Brain microvascular endothelial cell (primary cell): ENCODE data around the gene KIFAP3.
"Not testable (repeated sequence)": the region's sequence is repeated elsewhere in the genome, so short reads cannot be mapped to it uniquely, and the experiment has no call there.

ENCODE experiments used
- DNase-seq: peaks from one replicate; pipeline ENCODE4 v3.0.0-alpha.2; 2020
- H3K27ac ChIP-seq: fragments of 250-450 bp; sonication (Bioruptor Pico); 2 replicates; pipeline ENCODE4 v1.5.1; 2020; ENCODE audit warnings: mild to moderate bottlenecking, moderate library complexity
- H3K27me3 ChIP-seq: fragments of 250-450 bp; sonication (Bioruptor Pico); replicated peaks from 2 replicates; pipeline ENCODE4 v1.5.1; 2020; ENCODE audit warnings: mild to moderate bottlenecking
- H3K36me3 ChIP-seq: fragments of 250-450 bp; sonication (Bioruptor Pico); replicated peaks from 2 replicates; pipeline ENCODE4 v1.5.1; 2020; ENCODE audit warnings: mild to moderate bottlenecking
- H3K4me3 ChIP-seq: 2 replicates; pipeline ENCODE4 v1.5.1; 2011; ENCODE audit warnings: low read depth, mild to moderate bottlenecking, control low read depth, low read length, moderate library complexity
- in situ Hi-C: cut with HindIII; loops from 2 replicates; pipeline ENCODE4 v1.10.0; 2017; ENCODE audit warnings: low sequenced_read_pairs, low pct_ligation_motif_present
- TF ChIP-seq, protein P1 (sequence below): IDR thresholded peaks from 2 replicates; pipeline ENCODE4 v1.5.1; 2011; ENCODE audit warnings: low read depth, mild to moderate bottlenecking, moderate library complexity, low read length, control low read depth, inconsistent platforms; ENCODE audit errors: missing control alignments

The KIFAP3 gene

GRCh38 chr1:170095976-170096748, 21.7 kb upstream of the KIFAP3 start:
- DNase-seq: no peak
- Histone ChIP-seq H3K36me3 (no peaks in the 10 kb centered on the region), H3K27me3 (no peaks in the 10 kb centered on the region), H3K27ac (no peak overlapping the region), H3K4me3 (no peak overlapping the region)
- TF ChIP-seq, protein P1, sequence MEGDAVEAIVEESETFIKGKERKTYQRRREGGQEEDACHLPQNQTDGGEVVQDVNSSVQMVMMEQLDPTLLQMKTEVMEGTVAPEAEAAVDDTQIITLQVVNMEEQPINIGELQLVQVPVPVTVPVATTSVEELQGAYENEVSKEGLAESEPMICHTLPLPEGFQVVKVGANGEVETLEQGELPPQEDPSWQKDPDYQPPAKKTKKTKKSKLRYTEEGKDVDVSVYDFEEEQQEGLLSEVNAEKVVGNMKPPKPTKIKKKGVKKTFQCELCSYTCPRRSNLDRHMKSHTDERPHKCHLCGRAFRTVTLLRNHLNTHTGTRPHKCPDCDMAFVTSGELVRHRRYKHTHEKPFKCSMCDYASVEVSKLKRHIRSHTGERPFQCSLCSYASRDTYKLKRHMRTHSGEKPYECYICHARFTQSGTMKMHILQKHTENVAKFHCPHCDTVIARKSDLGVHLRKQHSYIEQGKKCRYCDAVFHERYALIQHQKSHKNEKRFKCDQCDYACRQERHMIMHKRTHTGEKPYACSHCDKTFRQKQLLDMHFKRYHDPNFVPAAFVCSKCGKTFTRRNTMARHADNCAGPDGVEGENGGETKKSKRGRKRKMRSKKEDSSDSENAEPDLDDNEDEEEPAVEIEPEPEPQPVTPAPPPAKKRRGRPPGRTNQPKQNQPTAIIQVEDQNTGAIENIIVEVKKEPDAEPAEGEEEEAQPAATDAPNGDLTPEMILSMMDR: no peak
- in situ Hi-C loops: no loop called here

- H3K36me3 ChIP-seq, H3K27me3 ChIP-seq, in situ Hi-C loops, H3K27ac ChIP-seq, DNase-seq, H3K4me3 ChIP-seq: not testable (repeated sequence)
These were observed 20.5 kb upstream of the KIFAP3 start for GRCh38 chr1:170094697-170095616.

DNA sequence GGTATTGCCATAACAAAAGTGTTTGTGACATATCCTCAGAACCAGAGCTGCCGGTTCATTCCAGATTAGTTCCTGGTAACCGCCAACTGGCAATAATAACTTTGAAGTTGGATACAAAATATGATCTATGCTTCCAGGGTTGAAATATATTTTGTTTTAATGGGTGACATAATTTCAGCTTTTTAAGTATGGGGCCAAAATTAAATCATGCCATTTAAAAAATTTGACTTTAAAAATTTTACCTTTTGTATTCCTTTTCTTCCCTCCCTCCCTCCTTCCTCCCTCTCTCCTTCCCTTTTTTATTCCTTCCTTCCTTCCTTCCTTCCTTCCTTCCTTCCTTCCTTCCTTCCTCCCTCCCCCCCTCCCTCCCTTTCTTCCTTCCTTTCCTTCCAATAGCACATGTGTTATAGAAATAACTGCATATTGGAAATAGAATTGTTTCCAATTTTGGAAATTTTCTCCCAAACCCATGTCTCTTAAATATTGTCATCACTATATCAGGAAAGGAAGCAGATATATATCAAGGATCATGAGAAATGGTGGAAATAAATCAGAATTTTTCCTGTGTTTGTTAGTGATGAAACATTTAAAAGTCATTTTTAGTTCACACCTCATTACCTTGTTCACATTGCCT, 12.0 kb upstream of the KIFAP3 start:
- Histone ChIP-seq H3K27me3 (no peaks in the 10 kb centered on the region), H3K36me3 (no peaks in the 10 kb centered on the region), H3K27ac (no peak overlapping the region), H3K4me3 (no peak overlapping the region)
- TF ChIP-seq, protein P1: no peak
- no peak for DNase-seq
- in situ Hi-C loops: no loop called here

- in situ Hi-C loops: no loop called here
- no peaks in the 10 kb centered on the region for H3K36me3 ChIP-seq
- TF ChIP-seq, protein P1: no peak
- H3K27me3 ChIP-seq: no peaks in the 10 kb centered on the region
- no peak overlapping the region for H3K27ac ChIP-seq
- no peak overlapping the region for H3K4me3 ChIP-seq
- DNase-seq: no peak
These were observed 10.6 kb upstream of the KIFAP3 start for GRCh38 chr1:170085091-170085490.

GRCh38 chr1:170078610-170079189, 4.2 kb upstream of the KIFAP3 start:
- in situ Hi-C loops: no loop called here
- TF ChIP-seq, protein P1: no peak
- Histone ChIP-seq H3K27ac (no peak overlapping the region), H3K4me3 (no peak overlapping the region), H3K36me3 (no peaks in the 10 kb centered on the region), H3K27me3 (no peaks in the 10 kb centered on the region)
- DNase-seq: no peak
